ENCODE data around the gene DCUN1D2. TPM values are rescaled to one million over a fixed set of nuclear protein-coding genes. Genes with fewer than 3 reads are reported as not detected.

Gene DCUN1D2
- total and polyA plus RNA-seq, 10 of the 15 experiments (the other 5 are each of a cell fraction or from before 2014, with no cell fraction given): 2.5 to 23.6 (median 9.3) TPM

DNA sequence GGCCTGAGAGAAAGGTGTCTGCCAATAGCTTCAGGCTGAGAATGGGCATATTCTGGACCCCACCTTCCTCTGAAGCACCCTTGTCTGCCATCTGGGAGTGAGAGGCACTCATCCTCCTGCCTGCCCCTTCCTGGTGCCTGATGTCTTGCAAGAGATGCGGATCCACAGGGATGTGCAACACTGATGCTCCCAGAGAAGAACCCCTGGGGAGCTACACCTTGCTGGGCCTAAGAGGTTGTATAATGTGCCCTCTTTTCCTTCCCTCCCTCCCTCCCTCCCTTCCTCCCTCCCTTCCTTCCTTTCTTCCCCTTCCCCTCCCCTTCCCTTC lies 71.8 kb downstream of the DCUN1D2 start (continued):
- TF ChIP-seq USF1 (IDR thresholded peaks at IDR 0.05; ENCODE audit: borderline replicate concordance, extremely low read length, insufficient read depth, low read depth, low read length) (no peak), MXI1 (IDR thresholded peaks at IDR 0.05; ENCODE audit: low read depth, low read length) (no peak)

GRCh38 chr13:113417836-113418721 lies 72.4 kb downstream of the DCUN1D2 start:
- ChIA-PET RAD21 (ENCODE audit: unreplicated experiment) (no interaction called here), POLR2A (no interaction called here), CTCF (no interaction called here), SMC1A (ENCODE audit: uncharacterized antibody, unreplicated experiment) (no interaction called here)
- H3K27ac ChIP-seq (ENCODE audit: control insufficient read depth, insufficient read depth): no peak overlapping the region
- no peaks in the 10 kb centered on the region; a peak in 1 of 4 replicates for H3K27me3 ChIP-seq (replicated peaks in 1 of 2; ENCODE audit: control insufficient read depth in 2 of 2, insufficient read depth in 2 of 2, low read length in 1 of 2)
- no peak for ATAC-seq
- no peak overlapping the region for H2AFZ ChIP-seq (ENCODE audit: control insufficient read depth, low read depth, low read length)
- FAIRE-seq: no peak
- no TSS peak for BruUV-seq (replicated peaks)
- no peaks in the 10 kb centered on the region for H3K9me3 ChIP-seq (replicated peaks; ENCODE audit: control insufficient read depth, insufficient read depth, low read length)
- intact Hi-C loops (cut with micrococcal nuclease; ENCODE audit: unreplicated experiment) (no loop called here), in situ Hi-C loops (cut with MboI) (no loop called here)
- no peak overlapping the region for H3K4me3 ChIP-seq
- H3K36me3 ChIP-seq (ENCODE audit: control insufficient read depth in 2 of 2, insufficient read depth in 2 of 2, low read length in 1 of 2): no peaks in the 10 kb centered on the region
- H4K20me1 ChIP-seq (ENCODE audit: control insufficient read depth, insufficient read depth): no peaks in the 10 kb centered on the region
- no peaks in the 10 kb centered on the region for H3K4me1 ChIP-seq (ENCODE audit: control insufficient read depth, insufficient read depth, low read length)
- no peaks in the 10 kb centered on the region for H3K79me2 ChIP-seq (ENCODE audit: control insufficient read depth, insufficient read depth, low read length)
- 29% methylated on average over 16 of the region's 16 CpGs for WGBS (ENCODE audit: insufficient coverage, insufficient replicate concordance, low lambda C conversion rate, missing lambda C conversion rate)
- H3K4me2 ChIP-seq (ENCODE audit: control insufficient read depth, insufficient read depth): no peak overlapping the region
- no peak for DNase-seq (ENCODE audit: low read depth, low spot score)
- H3K9ac ChIP-seq (ENCODE audit: control insufficient read depth, insufficient read depth, low read length): no peak overlapping the region
- TF ChIP-seq, protein P1, sequence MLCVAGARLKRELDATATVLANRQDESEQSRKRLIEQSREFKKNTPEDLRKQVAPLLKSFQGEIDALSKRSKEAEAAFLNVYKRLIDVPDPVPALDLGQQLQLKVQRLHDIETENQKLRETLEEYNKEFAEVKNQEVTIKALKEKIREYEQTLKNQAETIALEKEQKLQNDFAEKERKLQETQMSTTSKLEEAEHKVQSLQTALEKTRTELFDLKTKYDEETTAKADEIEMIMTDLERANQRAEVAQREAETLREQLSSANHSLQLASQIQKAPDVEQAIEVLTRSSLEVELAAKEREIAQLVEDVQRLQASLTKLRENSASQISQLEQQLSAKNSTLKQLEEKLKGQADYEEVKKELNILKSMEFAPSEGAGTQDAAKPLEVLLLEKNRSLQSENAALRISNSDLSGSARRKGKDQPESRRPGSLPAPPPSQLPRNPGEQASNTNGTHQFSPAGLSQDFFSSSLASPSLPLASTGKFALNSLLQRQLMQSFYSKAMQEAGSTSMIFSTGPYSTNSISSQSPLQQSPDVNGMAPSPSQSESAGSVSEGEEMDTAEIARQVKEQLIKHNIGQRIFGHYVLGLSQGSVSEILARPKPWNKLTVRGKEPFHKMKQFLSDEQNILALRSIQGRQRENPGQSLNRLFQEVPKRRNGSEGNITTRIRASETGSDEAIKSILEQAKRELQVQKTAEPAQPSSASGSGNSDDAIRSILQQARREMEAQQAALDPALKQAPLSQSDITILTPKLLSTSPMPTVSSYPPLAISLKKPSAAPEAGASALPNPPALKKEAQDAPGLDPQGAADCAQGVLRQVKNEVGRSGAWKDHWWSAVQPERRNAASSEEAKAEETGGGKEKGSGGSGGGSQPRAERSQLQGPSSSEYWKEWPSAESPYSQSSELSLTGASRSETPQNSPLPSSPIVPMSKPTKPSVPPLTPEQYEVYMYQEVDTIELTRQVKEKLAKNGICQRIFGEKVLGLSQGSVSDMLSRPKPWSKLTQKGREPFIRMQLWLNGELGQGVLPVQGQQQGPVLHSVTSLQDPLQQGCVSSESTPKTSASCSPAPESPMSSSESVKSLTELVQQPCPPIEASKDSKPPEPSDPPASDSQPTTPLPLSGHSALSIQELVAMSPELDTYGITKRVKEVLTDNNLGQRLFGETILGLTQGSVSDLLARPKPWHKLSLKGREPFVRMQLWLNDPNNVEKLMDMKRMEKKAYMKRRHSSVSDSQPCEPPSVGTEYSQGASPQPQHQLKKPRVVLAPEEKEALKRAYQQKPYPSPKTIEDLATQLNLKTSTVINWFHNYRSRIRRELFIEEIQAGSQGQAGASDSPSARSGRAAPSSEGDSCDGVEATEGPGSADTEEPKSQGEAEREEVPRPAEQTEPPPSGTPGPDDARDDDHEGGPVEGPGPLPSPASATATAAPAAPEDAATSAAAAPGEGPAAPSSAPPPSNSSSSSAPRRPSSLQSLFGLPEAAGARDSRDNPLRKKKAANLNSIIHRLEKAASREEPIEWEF (IDR thresholded peaks at IDR 0.05; ENCODE audit: insufficient replicate concordance, low read depth, low read length): no peak
- TF ChIP-seq RAD51 (IDR thresholded peaks at IDR 0.05) (no peak), CREB1 (IDR thresholded peaks at IDR 0.05; ENCODE audit: low read depth) (no peak), ZNF217 (IDR thresholded peaks at IDR 0.05) (no peak), HSF1 (IDR thresholded peaks at IDR 0.05; ENCODE audit: low read depth, low read length) (no peak), SREBF2 (IDR thresholded peaks at IDR 0.05; ENCODE audit: low read length) (no peak), IRF3 (IDR thresholded peaks at IDR 0.05) (no peak), DPF2 (IDR thresholded peaks at IDR 0.05) (no peak), ZZZ3 (IDR thresholded peaks at IDR 0.05; ENCODE audit: control insufficient read depth, insufficient read length, low read depth) (no peak)
